Neuron (in vitro differentiated cells): ENCODE measurements around the gene LAPTM4A.
"Not testable (repeated sequence)": the region's sequence is repeated elsewhere in the genome, so short reads cannot be mapped to it uniquely, and the experiment has no call there.

Experiments used
- H2AFZ ChIP-seq: one replicate; pipeline ENCODE4 v1.6.1; 2013; ENCODE audit warnings: low read depth, mild to moderate bottlenecking, inconsistent platforms, low read length, moderate library complexity
- H3K27me3 ChIP-seq: one replicate; pipeline ENCODE4 v1.6.1; 2013; ENCODE audit warnings: low read length; ENCODE audit not compliant: insufficient read depth
- H3K36me3 ChIP-seq: one replicate; pipeline ENCODE4 v1.6.1; 2013; ENCODE audit warnings: low read length; ENCODE audit not compliant: insufficient read depth
- H3K4me1 ChIP-seq: one replicate; pipeline ENCODE4 v1.6.1; 2013; ENCODE audit warnings: low read length; ENCODE audit not compliant: insufficient read depth
- H3K4me3 ChIP-seq: 2 replicates; pipeline ENCODE4 v1.5.1; 2013; ENCODE audit warnings: mild to moderate bottlenecking, low read length, moderate library complexity
- H3K9me3 ChIP-seq: one replicate; pipeline ENCODE4 v1.6.1; 2013; ENCODE audit warnings: low read length

The LAPTM4A gene

DNA sequence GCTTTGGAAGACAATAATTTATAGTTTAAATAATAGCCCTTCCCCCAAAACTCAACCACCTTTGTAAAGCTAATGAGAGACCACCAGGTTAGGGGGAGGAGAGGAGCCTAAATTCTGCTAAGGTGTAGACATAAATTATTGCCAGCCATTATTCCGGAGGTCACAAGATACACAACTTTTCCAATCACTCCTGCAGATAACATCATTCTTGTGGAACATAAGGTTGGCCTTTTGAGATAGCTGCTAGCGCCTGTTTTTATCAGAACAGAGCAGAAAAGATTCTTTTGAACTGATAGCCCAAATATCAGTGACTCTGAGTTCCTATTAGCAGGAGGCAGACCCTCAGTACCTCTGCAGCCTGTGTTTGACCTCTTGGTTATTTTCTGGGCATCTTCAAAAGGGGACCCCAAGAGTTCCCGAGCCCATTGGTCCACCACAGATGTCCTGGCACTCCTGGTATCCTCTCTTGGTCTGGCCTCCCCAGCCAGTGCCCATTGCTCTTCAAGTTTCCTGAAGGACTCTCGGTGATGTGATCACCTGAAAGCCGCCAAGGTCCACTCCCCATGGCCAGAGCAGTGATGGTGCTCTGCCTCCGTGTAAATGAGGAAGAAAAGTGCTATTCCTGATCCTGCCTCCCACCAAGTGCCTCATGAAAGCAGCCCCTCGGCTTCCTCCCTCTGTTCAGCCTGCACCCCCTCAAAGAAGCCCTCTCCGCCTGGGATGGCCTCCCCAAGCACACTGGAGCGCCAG lies 38.5 kb upstream of the LAPTM4A start:
- Histone ChIP-seq H3K4me3 (no peak overlapping the region), H3K36me3 (no peaks in the 10 kb centered on the region)

GRCh38 chr2:20085909-20086308 lies 34.5 kb upstream of the LAPTM4A start:
- H3K4me3 ChIP-seq, H3K36me3 ChIP-seq, H3K9me3 ChIP-seq, H3K4me1 ChIP-seq, H2AFZ ChIP-seq, H3K27me3 ChIP-seq: not testable (repeated sequence)

More for the DNA sequence above, 38.5 kb upstream of the LAPTM4A start:
- H3K27me3 ChIP-seq, result peaks cover 5% of the 10 kb centered on the region
- H2AFZ ChIP-seq, result no peak overlapping the region
- no peaks in the 10 kb centered on the region for H3K9me3 ChIP-seq
- H3K4me1 ChIP-seq, result peaks cover 3% of the 10 kb centered on the region

- H3K9me3 ChIP-seq, H3K36me3 ChIP-seq, H2AFZ ChIP-seq, H3K27me3 ChIP-seq, H3K4me3 ChIP-seq: not testable (repeated sequence)
- peaks cover 12% of the 10 kb centered on the region for H3K4me1 ChIP-seq
Measured at GRCh38 chr2:20082812-20083211, 31.4 kb upstream of the LAPTM4A start.

GRCh38 chr2:20081841-20082240 lies 30.4 kb upstream of the LAPTM4A start:
- H3K4me3 ChIP-seq, result no peak overlapping the region
- no peaks in the 10 kb centered on the region for H3K9me3 ChIP-seq
- no peaks in the 10 kb centered on the region for H3K36me3 ChIP-seq
- no peak overlapping the region for H2AFZ ChIP-seq
- H3K27me3 ChIP-seq, result peaks cover 2% of the 10 kb centered on the region
- peaks cover 12% of the 10 kb centered on the region for H3K4me1 ChIP-seq

GRCh38 chr2:20080839-20081415 lies 29.5 kb upstream of the LAPTM4A start:
- no peak overlapping the region for H2AFZ ChIP-seq
- no peaks in the 10 kb centered on the region for H3K9me3 ChIP-seq
- peaks cover 2% of the 10 kb centered on the region for H3K27me3 ChIP-seq
- H3K4me3 ChIP-seq, result no peak overlapping the region
- peaks cover 12% of the 10 kb centered on the region for H3K4me1 ChIP-seq
- no peaks in the 10 kb centered on the region for H3K36me3 ChIP-seq

GRCh38 chr2:20080428-20080827 lies 29.0 kb upstream of the LAPTM4A start:
- Histone ChIP-seq H3K4me3 (no peak overlapping the region), H3K36me3 (no peaks in the 10 kb centered on the region), H3K4me1 (peaks cover 12% of the 10 kb centered on the region), H2AFZ (no peak overlapping the region), H3K27me3 (peaks cover 2% of the 10 kb centered on the region), H3K9me3 (no peaks in the 10 kb centered on the region)

GRCh38 chr2:20079546-20080115 lies 28.2 kb upstream of the LAPTM4A start:
- H3K36me3 ChIP-seq, result no peaks in the 10 kb centered on the region
- H3K9me3 ChIP-seq, result no peaks in the 10 kb centered on the region
- no peaks in the 10 kb centered on the region for H3K27me3 ChIP-seq
- H2AFZ ChIP-seq, result no peak overlapping the region
- H3K4me3 ChIP-seq, result no peak overlapping the region
- H3K4me1 ChIP-seq, result peaks cover 12% of the 10 kb centered on the region

GRCh38 chr2:20077411-20077940 lies 26.0 kb upstream of the LAPTM4A start:
- Histone ChIP-seq H3K36me3 (no peaks in the 10 kb centered on the region), H3K4me1 (peaks cover 18% of the 10 kb centered on the region), H3K4me3 (no peak overlapping the region), H3K9me3 (no peaks in the 10 kb centered on the region), H2AFZ (no peak overlapping the region), H3K27me3 (no peaks in the 10 kb centered on the region)

DNA sequence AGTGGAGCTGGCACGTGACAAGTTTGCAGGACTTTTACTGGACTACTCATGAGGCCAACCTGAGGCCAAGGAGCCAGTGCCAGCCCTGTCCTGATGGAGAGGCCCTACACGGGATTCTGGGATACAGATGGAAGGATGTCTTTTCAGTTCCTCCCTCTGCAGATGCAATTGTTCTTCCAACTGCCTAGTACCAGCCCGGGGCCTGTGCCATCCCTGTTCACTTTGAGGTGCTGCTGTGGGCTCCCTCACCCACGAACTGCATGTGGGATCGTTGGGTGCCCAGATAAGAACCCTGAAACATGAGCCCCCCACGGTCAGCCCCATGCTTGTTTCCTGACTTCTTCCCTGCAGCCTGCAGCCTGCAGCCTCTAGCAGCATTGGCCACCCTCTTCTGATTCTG lies 25.3 kb upstream of the LAPTM4A start:
- Histone ChIP-seq H3K9me3 (no peaks in the 10 kb centered on the region), H3K4me1 (peaks cover 25% of the 10 kb centered on the region), H2AFZ (no peak overlapping the region), H3K36me3 (no peaks in the 10 kb centered on the region), H3K27me3 (no peaks in the 10 kb centered on the region), H3K4me3 (no peak overlapping the region)

DNA sequence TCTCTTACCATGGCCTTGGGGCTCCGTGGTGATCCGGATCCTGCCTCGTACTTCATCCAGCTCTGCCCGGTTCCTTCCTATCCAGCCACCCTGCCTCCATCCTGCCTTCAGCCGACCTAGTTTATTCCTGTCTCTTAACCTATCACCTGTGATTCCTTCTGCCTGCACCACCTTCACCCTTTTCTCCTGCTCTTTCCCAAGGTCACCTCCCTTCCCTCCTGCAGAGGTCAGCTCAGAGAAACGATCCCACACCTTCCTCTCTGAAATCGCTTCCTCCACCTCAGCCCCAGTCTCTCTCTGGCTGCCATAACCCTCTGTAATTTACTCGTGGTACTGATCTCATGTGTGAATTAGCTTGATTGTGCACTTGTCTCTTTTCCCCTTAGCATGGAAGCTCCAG lies 23.5 kb upstream of the LAPTM4A start:
- Histone ChIP-seq H3K9me3 (no peaks in the 10 kb centered on the region), H3K4me1 (peaks cover 17% of the 10 kb centered on the region), H3K36me3 (no peaks in the 10 kb centered on the region), H3K4me3 (no peak overlapping the region), H2AFZ (no peak overlapping the region), H3K27me3 (no peaks in the 10 kb centered on the region)

DNA sequence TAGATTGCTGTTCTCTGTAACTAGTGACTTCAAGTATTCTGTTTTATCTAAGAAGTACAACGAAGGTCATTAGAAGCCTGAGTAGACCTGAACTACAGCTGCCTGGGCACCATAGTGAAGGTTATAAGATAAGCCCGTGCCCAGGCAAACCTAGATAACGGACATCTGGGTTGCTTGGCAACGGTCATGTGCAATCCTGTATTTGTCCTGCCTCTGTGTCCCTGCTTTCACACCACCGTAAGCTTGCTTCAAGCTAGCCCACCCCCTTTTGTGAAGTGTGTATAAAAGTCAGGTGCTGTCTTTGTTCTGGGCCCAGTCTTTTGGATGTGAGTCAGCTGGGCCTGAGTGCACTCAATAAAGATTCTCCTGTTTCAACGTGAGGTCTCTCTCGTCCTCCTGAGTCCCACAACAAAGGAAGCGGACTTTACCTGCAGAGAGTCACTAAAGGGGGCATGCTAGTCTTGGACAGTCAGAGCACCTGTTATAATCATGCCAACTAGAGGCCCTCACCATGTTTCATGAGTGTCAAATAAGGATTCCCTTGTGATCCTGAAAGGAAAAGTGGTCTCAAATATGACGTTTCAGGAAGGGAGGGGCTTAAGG lies 22.7 kb upstream of the LAPTM4A start:
- Histone ChIP-seq H3K4me1 (peaks cover 17% of the 10 kb centered on the region), H2AFZ (peak overlapping the region; percentile 41)
- H3K4me3 ChIP-seq, H3K9me3 ChIP-seq, H3K27me3 ChIP-seq, H3K36me3 ChIP-seq: not testable (repeated sequence)

GRCh38 chr2:20073460-20073859 lies 22.0 kb upstream of the LAPTM4A start:
- no peaks in the 10 kb centered on the region for H3K27me3 ChIP-seq
- no peak overlapping the region for H3K4me3 ChIP-seq
- no peak overlapping the region for H2AFZ ChIP-seq
- H3K36me3 ChIP-seq, result no peaks in the 10 kb centered on the region
- no peaks in the 10 kb centered on the region for H3K9me3 ChIP-seq
- H3K4me1 ChIP-seq, result peaks cover 17% of the 10 kb centered on the region

DNA sequence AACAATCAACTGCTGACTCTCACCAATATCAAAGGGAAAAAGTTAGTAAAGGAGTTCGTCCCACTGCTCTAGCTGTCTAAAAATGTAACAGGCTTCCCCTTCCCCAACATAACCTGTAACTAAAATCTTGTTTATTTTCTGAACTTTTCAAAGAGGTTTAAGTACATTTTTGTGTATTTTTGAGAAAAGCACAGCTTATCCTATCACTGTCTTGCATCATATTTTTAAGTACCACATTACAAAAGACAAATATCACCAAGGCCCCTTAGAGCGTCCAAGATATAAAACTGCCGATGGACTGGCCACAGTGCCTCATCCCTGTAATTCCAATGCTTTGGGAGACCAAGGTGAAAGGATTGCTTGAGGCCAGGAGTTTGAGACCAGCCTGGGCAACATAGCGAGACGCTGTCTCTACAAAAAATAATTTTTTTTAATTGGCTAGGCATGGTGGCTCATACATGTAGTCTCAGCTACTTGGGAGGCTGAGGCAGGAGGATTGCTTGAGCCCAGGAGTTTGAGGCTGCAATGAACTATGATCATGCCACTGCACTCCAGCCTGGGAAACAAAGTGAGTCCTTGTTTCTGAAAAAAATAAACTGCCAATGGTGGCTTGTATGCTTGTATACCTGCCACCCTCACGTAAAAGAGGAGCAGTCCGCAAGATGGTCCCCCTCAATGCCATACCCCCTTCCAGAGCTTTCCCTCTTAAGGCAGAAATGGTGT lies 21.2 kb upstream of the LAPTM4A start:
- Histone ChIP-seq H2AFZ (peak overlapping the region; percentile 55), H3K4me1 (peaks cover 17% of the 10 kb centered on the region)

More for the DNA sequence above, 21.2 kb upstream of the LAPTM4A start:
- peak overlapping the region; percentile 6 for H3K4me3 ChIP-seq
- no peaks in the 10 kb centered on the region for H3K9me3 ChIP-seq
- H3K36me3 ChIP-seq, result no peaks in the 10 kb centered on the region
- no peaks in the 10 kb centered on the region for H3K27me3 ChIP-seq
